Measurements from ENCODE around the gene SLC49A3. TPM values are rescaled to one million over a fixed set of nuclear protein-coding genes. Genes with fewer than 3 reads are reported as not detected.

Gene SLC49A3
- total RNA-seq, 1 donor from 2014 or later: 3.3 TPM

DNA sequence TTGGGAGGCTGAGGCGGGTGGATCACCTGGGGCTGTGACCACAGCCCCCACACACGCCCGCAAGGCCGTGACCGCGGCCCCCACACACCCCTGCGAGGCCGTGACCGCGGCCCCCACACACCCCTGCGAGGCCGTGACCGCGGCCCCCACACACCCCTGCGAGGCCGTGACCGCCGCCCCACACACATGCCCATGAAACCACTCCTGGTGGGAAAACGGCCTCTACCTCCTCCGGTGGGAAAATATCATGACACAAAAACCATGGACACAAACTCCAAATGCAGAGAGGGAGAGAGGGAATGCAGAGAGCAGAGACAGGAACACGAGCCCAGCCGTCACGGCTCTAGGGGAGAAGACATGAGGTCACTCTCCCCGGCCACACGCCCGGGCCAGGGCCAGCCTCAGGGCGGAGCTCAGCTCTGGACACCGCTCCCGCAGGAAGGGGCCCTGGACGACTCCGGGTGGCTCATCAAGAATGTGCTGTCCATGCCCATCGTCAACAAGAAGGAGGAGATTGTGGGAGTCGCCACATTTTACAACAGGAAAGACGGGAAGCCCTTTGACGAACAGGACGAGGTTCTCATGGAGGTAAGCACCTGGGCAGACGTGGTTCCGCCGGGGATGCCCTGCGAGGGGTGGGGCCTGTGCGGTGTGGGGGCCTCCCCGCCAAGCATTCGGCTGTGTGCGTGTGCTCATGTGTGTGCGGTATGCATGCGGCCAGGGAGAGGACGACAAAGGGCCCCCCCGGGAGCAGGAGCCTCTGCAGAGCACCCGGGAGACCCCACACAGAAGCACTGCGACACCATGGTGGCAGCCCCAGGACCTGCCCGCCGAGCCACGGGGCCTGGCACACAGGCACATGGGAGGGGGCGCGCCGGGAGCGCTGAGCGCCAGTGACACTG, 32.3 kb downstream of the SLC49A3 start:
- Mint-ChIP-seq H3K4me1 (ENCODE audit: unreplicated experiment) (no peaks in the 10 kb centered on the region), H3K27ac (peak overlapping the region; percentile 73), H3K4me3 (peak overlapping the region; percentile 34), H3K9me3 (no peaks in the 10 kb centered on the region), H3K36me3 (no peaks in the 10 kb centered on the region), H3K27me3 (no peaks in the 10 kb centered on the region)
- no peak for DNase-seq (ENCODE audit: extremely low spot score, unreplicated experiment)
- TF ChIP-seq, protein P1, sequence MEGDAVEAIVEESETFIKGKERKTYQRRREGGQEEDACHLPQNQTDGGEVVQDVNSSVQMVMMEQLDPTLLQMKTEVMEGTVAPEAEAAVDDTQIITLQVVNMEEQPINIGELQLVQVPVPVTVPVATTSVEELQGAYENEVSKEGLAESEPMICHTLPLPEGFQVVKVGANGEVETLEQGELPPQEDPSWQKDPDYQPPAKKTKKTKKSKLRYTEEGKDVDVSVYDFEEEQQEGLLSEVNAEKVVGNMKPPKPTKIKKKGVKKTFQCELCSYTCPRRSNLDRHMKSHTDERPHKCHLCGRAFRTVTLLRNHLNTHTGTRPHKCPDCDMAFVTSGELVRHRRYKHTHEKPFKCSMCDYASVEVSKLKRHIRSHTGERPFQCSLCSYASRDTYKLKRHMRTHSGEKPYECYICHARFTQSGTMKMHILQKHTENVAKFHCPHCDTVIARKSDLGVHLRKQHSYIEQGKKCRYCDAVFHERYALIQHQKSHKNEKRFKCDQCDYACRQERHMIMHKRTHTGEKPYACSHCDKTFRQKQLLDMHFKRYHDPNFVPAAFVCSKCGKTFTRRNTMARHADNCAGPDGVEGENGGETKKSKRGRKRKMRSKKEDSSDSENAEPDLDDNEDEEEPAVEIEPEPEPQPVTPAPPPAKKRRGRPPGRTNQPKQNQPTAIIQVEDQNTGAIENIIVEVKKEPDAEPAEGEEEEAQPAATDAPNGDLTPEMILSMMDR (conservative IDR thresholded peaks at IDR 0.05): no peak

- no peaks in the 10 kb centered on the region for H3K4me1 Mint-ChIP-seq (ENCODE audit: unreplicated experiment)
- H3K27ac Mint-ChIP-seq: no peak overlapping the region
- H3K36me3 Mint-ChIP-seq: no peaks in the 10 kb centered on the region
- H3K27me3 Mint-ChIP-seq: no peaks in the 10 kb centered on the region
- no peaks in the 10 kb centered on the region for H3K9me3 Mint-ChIP-seq
- no peak for DNase-seq (ENCODE audit: extremely low spot score, unreplicated experiment)
- TF ChIP-seq, protein P1 (conservative IDR thresholded peaks at IDR 0.05): no peak
- H3K4me3 Mint-ChIP-seq: no peak overlapping the region
Measured at GRCh38 chr4:655464-656151, 33.3 kb downstream of the SLC49A3 start.

GRCh38 chr4:654871-655463, 34.0 kb downstream of the SLC49A3 start:
- no peak overlapping the region for H3K4me3 Mint-ChIP-seq
- H3K27me3 Mint-ChIP-seq: no peaks in the 10 kb centered on the region
- TF ChIP-seq, protein P1 (conservative IDR thresholded peaks at IDR 0.05): no peak
- DNase-seq (ENCODE audit: extremely low spot score, unreplicated experiment): no peak
- no peaks in the 10 kb centered on the region for H3K9me3 Mint-ChIP-seq
- no peaks in the 10 kb centered on the region for H3K4me1 Mint-ChIP-seq (ENCODE audit: unreplicated experiment)
- no peak overlapping the region for H3K27ac Mint-ChIP-seq
- no peaks in the 10 kb centered on the region for H3K36me3 Mint-ChIP-seq

DNA sequence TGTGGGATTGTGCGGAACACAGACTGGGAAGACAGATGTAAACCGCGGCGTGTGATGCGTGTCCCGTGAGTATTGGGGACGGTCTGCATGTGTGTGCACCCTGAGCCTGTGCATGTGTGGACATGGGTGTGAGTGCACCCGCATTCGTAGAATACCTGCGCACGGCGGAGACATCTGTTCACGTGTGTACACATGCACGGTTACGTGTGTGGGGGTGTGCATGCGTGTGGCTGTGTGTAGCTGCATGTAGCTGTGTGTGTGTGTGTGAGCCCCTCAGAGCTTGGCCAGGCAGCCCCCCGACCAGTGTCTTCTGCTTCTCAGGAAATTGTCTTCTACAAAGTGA, 34.5 kb downstream of the SLC49A3 start:
- no peaks in the 10 kb centered on the region for H3K9me3 Mint-ChIP-seq
- H3K36me3 Mint-ChIP-seq: no peaks in the 10 kb centered on the region
- TF ChIP-seq, protein P1 (conservative IDR thresholded peaks at IDR 0.05): no peak
- DNase-seq (ENCODE audit: extremely low spot score, unreplicated experiment): no peak
- H3K27me3 Mint-ChIP-seq: no peaks in the 10 kb centered on the region
- H3K27ac Mint-ChIP-seq: no peak overlapping the region
- H3K4me1 Mint-ChIP-seq (ENCODE audit: unreplicated experiment): no peaks in the 10 kb centered on the region
- H3K4me3 Mint-ChIP-seq: no peak overlapping the region

DNA sequence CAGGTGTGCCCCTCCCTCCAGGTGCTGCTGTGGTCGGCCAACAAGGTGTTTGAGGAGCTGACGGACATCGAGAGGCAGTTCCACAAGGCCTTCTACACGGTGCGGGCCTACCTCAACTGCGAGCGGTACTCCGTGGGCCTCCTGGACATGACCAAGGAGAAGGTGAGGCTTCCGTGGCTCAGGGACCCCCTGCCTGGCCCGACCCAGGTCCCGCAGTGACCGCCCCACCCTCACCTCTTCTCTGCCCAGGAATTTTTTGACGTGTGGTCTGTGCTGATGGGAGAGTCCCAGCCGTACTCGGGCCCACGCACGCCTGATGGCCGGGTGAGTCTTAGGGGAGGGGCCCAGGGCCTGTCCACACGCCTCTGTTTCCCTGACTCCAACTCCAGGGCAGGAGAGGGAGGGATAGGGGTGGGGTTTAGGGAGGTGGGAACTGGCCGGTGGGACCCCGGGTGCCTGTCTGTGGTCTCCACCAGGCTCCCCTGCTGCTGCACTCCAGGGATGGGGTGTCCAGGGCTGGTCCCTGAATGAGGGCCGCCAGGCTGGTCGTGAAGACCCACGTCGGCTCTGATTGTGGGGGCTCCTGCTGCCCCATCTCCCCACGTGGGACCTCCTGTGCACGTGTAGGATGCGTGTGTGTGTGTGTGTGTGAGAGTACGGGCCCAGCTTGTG, 35.0 kb downstream of the SLC49A3 start:
- no peaks in the 10 kb centered on the region for H3K36me3 Mint-ChIP-seq
- no peaks in the 10 kb centered on the region for H3K4me1 Mint-ChIP-seq (ENCODE audit: unreplicated experiment)
- no peak for DNase-seq (ENCODE audit: extremely low spot score, unreplicated experiment)
- H3K27ac Mint-ChIP-seq: no peak overlapping the region
- no peaks in the 10 kb centered on the region for H3K9me3 Mint-ChIP-seq
- TF ChIP-seq, protein P1 (conservative IDR thresholded peaks at IDR 0.05): no peak
- H3K27me3 Mint-ChIP-seq: no peaks in the 10 kb centered on the region
- H3K4me3 Mint-ChIP-seq: no peak overlapping the region
